Measurements from ENCODE around the gene RFTN1.

GRCh38 chr3:16295298-16295890 is 218.1 kb downstream of the RFTN1 start:
- TF ChIP-seq EZH2 (IDR thresholded peaks at IDR 0.05; ENCODE audit: low read depth, unreplicated experiment) (no peak), ZNF114 (CRISPR knock-in tag; IDR thresholded peaks at IDR 0.05) (no peak), REST (IDR thresholded peaks at IDR 0.05; ENCODE audit: unreplicated experiment) (no peak), POLR2AphosphoS5 (IDR thresholded peaks at IDR 0.05; ENCODE audit: low read depth) (no peak), EZH2phosphoT487 (IDR thresholded peaks at IDR 0.05; ENCODE audit: unreplicated experiment) (no peak), STAT1 (IDR thresholded peaks at IDR 0.05; ENCODE audit: unreplicated experiment) (no peak), NANOG (IDR thresholded peaks at IDR 0.05; ENCODE audit: borderline replicate concordance) (no peak), ZNF331 (CRISPR knock-in tag; IDR thresholded peaks at IDR 0.05; ENCODE audit: low read depth) (no peak)
- TF ChIP-seq, protein P1, sequence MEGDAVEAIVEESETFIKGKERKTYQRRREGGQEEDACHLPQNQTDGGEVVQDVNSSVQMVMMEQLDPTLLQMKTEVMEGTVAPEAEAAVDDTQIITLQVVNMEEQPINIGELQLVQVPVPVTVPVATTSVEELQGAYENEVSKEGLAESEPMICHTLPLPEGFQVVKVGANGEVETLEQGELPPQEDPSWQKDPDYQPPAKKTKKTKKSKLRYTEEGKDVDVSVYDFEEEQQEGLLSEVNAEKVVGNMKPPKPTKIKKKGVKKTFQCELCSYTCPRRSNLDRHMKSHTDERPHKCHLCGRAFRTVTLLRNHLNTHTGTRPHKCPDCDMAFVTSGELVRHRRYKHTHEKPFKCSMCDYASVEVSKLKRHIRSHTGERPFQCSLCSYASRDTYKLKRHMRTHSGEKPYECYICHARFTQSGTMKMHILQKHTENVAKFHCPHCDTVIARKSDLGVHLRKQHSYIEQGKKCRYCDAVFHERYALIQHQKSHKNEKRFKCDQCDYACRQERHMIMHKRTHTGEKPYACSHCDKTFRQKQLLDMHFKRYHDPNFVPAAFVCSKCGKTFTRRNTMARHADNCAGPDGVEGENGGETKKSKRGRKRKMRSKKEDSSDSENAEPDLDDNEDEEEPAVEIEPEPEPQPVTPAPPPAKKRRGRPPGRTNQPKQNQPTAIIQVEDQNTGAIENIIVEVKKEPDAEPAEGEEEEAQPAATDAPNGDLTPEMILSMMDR (conservative IDR thresholded peaks at IDR 0.05; ENCODE audit: low read depth in 2 of 2): no peak
- TF ChIP-seq, protein P2, sequence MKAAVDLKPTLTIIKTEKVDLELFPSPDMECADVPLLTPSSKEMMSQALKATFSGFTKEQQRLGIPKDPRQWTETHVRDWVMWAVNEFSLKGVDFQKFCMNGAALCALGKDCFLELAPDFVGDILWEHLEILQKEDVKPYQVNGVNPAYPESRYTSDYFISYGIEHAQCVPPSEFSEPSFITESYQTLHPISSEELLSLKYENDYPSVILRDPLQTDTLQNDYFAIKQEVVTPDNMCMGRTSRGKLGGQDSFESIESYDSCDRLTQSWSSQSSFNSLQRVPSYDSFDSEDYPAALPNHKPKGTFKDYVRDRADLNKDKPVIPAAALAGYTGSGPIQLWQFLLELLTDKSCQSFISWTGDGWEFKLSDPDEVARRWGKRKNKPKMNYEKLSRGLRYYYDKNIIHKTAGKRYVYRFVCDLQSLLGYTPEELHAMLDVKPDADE (IDR thresholded peaks at IDR 0.05): no peak

All from GM23338 (cell line).